ENCODE results near the gene KRTAP5-3.
A peak's percentile ranks its signal among the peaks of the same experiment; 100 is the strongest.

Gene KRTAP5-3

GRCh38 chr11:1642288-1643145, 34.3 kb upstream of the KRTAP5-3 start:
- no peak for DNase-seq

DNA sequence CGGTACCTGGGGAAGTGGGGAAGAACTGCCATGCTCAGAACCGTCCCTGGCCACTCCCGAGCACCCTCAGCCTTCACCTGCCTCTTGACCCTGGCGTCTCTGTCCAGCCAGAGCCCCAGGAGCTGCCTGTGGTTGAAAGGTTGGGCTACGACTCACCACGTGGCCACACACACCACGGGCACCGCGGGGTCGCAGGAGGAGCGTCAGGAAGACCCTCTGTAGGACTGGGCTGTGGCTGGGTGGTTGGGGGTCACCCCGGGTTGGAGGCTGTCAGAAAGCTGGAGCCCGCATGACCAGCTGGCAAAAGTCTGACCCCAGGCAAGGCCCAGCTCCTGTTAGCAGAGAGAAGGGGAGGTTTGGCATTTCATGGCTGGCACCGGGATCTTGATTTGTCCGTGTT, 32.8 kb upstream of the KRTAP5-3 start:
- no peak for DNase-seq

GRCh38 chr11:1640076-1640946, 32.0 kb upstream of the KRTAP5-3 start:
- peak in 1 of 4 experiments; percentile 26 for DNase-seq

DNA sequence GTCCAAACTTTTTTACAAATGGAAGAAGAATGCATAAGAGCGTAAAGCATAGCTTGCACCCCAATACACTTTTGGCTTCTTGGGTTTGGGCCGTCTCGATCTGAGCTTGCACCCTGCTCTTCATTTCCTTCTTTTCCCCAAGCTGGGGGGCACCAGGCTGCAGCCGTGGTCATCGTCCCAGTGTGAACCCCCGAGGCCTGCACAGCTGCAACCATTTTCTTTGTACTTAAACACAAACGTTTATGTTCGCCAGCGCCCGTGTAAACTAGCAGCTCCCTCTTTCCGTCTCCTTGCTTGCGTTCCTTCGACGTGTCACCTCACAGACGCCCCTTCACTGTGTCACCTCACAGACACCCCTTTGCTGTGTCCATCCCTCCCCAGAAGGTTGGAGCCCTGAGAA, 31.4 kb upstream of the KRTAP5-3 start:
- no peak for DNase-seq

DNA sequence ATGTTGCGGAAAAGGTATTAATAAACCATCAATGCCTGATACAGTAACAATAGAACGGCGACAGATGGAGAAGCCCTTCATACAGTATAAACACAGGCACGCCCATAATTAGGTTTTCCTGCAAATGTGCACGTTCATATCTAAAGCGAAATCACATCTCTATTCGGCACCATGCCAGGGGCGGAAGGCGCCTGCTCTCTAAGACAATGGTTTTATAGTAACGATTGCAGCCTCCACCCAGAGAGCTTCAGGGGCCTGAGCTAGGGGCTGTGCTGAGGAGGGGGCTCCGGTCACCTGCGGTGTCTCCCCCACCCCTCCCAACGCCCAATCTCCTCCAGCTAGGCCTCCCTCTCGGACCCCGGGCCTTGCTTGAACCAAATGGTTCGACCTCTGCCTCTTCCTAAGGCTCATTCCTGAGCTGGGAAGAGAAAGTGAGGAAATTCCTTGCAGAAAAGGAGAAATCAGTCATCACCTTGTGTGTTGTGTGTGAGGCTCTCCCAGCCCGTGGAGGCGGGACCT, 30.9 kb upstream of the KRTAP5-3 start:
- DNase-seq: no peak

DNA sequence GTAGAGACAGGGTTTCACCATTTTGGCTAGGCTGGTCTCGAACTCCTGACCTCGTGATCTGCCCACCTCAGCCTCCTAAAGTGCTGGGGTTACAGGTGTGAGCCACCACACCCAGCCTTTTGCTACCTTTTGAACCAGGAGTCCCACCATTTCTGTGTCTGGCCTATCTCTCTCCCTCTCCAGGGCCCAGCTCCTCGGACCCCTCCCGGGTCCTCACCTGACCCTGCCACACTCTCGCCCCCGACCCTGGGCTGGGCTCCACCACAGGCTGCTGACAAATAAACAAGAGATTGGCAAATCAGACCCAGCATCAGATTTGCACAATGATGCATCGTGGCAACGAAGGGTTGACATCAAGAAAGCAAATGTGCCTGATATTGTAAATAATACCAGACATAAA, 30.1 kb upstream of the KRTAP5-3 start:
- no peak for DNase-seq

DNA sequence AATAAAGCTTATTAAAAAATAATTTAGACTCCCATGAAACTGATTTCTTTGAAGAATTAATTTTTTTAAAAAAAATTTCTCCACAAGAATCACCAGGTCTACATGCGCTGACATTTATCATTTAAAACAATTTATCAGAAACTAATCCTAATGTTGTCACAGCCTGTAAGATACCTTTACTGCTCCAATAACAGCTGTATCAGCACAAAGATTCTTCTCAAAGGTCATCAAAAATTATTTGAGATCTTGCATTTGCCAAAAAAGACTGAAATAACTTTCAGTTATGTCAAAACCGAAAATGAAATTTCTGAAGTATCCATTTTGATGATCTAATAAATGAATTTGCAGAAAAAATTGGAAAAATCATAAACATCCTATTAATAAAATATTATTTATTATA, 29.4 kb upstream of the KRTAP5-3 start:
- DNase-seq: no peak

- no peak for DNase-seq
Observed at GRCh38 chr11:1636291-1636950, 28.2 kb upstream of the KRTAP5-3 start.

- DNase-seq: no peak
Observed at GRCh38 chr11:1633864-1634263, 25.6 kb upstream of the KRTAP5-3 start.

DNA sequence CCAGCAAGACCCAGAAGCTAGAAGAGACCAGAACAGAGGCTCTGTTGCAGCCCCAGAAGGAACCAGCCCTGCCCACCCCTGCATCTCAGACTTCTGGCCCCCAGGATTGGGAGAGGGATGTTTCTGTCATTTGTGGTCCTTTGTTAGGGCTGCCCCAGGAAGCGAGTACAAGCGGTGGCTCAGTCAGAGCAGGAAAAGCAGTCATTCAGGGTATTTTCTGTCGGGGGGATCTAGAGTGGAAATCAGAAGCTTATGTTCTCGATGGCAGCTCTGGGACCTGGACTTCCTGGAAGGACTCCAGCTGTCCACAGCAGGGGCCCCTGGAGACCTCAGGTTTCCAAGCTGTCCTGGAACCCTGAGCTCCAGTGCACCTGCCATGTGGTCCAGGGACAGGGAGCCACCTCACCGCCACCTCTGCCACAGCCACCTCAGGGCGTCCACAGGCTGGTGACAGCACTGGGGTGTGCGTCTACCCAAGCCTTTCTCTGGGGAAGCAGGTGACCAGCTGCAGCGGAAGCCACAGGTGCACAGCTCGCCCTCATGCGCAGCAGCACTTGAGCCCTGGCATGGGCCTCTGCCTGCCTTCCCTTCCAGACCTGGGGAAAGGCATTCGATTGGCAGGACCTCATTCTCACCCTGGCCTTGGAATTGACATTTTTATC, 23.9 kb upstream of the KRTAP5-3 start:
- no peak for DNase-seq

- DNase-seq: no peak
Observed at GRCh38 chr11:1631066-1631568, 22.9 kb upstream of the KRTAP5-3 start.

- no peak for DNase-seq
Observed at GRCh38 chr11:1630271-1630670, 22.0 kb upstream of the KRTAP5-3 start.

DNA sequence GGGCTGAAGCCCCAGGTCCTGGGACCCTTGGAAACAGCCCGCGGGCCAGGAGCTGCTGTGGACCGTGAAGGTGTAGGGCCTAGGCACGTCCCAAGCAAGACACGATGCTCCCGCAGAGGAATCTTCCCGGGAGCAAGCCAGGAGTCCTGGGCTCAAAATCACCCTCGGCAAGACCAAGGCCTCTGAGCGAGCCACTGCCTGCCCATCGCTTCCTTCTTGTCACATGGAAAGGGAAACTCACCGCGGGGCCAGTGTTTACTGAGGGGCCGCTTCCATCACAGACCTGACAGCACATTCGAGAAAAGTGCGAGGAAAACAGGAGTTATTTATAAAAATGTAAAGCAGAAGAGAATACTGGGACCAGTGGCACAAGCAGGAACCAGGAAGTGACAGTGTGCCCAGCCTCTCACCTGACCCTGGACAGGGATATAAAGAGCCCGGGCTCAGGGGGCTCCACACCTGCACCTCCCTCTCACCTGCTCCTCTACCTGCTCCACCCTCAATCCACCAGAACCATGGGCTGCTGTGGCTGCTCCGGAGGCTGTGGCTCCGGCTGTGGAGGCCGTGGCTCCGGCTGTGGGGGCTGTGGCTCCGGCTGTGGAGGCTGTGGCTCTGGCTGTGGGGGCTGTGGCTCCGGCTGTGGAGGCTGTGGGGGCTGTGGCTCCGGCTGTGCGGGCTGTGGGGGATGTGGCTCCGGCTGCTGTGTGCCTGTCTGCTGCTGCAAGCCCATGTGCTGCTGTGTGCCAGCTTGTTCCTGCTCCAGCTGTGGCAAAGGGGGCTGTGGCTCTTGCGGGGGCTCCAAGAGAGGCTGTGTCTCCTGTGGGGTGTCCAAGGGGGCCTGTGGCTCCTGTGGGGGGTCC, 21.3 kb upstream of the KRTAP5-3 start, which contains the start of gene KRTAP5-5:
Gene KRTAP5-5 (plus strand): TSS at position 450 of the 860 bp plus-strand sequence. CDS start 66 bp downstream, at position 516.
- DNase-seq: no peak

- peak; percentile 18 to 50 (median 34) for DNase-seq
Observed at GRCh38 chr11:1628506-1629325, 20.5 kb upstream of the KRTAP5-3 start.

DNA sequence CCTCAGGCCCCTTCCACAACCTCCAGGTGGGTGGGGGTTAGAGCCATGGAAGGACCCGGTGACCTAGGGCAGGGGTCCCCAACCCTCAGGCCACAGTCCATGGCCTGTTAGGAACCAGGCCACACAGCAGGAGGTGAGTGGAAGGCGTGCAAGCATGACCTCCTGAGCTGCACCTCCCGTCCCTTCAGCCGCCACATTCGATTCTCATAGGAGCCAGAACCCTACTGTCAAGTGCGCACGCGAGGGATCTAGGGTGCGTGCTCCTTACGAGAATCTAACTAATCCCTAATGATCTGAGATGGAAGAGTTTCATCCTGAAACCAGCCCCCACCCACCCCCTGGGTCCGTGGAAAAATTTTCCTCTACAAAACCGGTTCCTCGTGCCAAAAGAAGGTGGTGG, 17.3 kb upstream of the KRTAP5-3 start:
- DNase-seq: no peak

DNA sequence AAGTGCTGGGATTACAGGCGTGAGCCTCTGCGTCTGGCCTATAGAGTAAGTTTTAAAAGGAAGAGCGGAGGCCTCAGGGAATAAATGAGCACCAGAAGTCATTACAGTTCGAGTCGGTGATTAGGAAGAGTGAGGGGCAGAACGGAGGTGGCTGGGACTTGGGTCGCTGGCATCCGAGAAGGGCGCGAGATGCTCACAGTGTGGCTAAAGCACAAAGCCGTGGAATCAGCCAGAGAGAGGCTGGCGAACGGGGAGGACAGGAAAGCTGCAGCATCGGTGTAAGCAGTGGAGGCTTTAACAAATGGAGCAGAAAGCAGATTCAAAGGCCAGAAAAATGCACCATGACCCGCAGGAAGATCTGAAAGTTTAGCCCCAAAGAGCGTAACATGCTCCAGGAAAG, 16.4 kb upstream of the KRTAP5-3 start:
- DNase-seq: no peak

- no peak for DNase-seq
Observed at GRCh38 chr11:1623716-1624115, 15.5 kb upstream of the KRTAP5-3 start.

DNA sequence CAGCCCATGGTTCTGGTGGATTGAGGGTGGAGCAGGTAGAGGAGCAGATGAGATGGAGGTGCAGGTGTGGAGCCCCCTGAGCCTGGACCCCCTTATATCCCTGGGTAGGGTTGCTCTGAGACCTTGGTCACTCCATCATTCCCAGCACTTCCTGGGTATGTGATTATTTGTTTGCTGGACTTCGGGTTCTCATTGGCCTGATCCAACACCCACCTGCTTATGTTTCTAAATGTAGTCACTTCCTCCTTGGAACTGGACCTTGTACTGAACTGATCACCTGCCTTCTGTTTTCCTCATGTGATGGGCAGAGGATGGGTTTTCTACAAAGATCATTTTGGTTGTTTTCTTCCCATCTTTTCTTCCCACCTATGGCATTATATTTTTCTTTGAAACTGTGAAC, 13.8 kb upstream of the KRTAP5-3 start, which contains the start of gene KRTAP5-4:
Gene KRTAP5-4 (minus strand): TSS at position 53 of the 400 bp plus-strand sequence. CDS start 45 bp downstream, at position 8.
- no peak for DNase-seq

GRCh38 chr11:1619449-1619848, 11.2 kb upstream of the KRTAP5-3 start:
- DNase-seq: no peak

DNA sequence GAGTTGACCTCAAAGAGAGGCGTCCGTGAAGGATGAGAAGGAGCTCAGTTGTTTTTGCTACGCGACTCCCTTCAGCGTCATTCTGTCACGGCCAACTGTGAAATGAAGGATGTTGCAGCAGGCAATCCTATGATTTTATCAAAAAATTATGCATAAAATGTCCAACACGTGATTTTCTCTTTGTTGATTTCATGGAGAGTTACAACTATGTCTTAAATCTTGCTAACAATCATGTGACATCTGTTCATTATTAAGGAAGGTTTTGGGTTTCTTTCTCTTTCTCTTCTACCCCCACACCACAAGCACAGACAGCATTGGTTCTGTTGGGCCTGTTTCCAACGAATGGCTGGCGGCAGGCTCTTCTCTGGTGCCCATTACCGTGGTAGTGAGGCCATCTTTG, 10.0 kb upstream of the KRTAP5-3 start:
- DNase-seq: no peak
